ENCODE data around the gene TUFM. TPM values are rescaled to one million over a fixed set of nuclear protein-coding genes. Genes with fewer than 3 reads are reported as not detected.

The TUFM gene
- total RNA-seq, 1 experiment from 2014 or later = 207 TPM

- H4K5ac ChIP-seq (ENCODE audit: insufficient read length, low read depth, low read length) = no peak overlapping the region
- H2BK120ac ChIP-seq (ENCODE audit: low read depth, low read length, poor library complexity, severe bottlenecking) = no peak overlapping the region
- no peak overlapping the region for H3K14ac ChIP-seq (ENCODE audit: insufficient read depth, low read length)
- no peak overlapping the region for H2BK5ac ChIP-seq (ENCODE audit: insufficient read length, low read length)
- Mint-ChIP-seq H3K4me3 (no peak overlapping the region), H3K9me3 (no peaks in the 10 kb centered on the region), H3K4me1 (no peaks in the 10 kb centered on the region), H3K36me3 (ENCODE audit: insufficient read depth in 1 of 3, low read depth in 3 of 3) (peaks cover 35 to 81% (median 68%) of the 10 kb centered on the region in 3 experiments; a peak in 6 of 7 replicates), H3K27ac (peak overlapping the region in 2 of 3 experiments; percentile 59 to 70; a peak in 3 of 7 replicates), H3K27me3 (ENCODE audit: low read depth) (no peaks in the 10 kb centered on the region; the same call in 1 of the 2 replicates)
- H3K9ac ChIP-seq (ENCODE audit: extremely low read depth, insufficient read length, low read length) = no peak overlapping the region
- no CpG with 5 or more reads among the region's 14 CpGs for WGBS (ENCODE audit: extremely low coverage, insufficient read length, low lambda C conversion rate)
- H2AFZ ChIP-seq (ENCODE audit: low read length) = no peak overlapping the region
- no peak overlapping the region for H3K23ac ChIP-seq (ENCODE audit: insufficient read length, low read depth, low read length)
- no peak for TF ChIP-seq CTCF (conservative IDR thresholded peaks at IDR 0.05)
- no peak overlapping the region for H2BK15ac ChIP-seq (ENCODE audit: low read depth, low read length)
- H2BK20ac ChIP-seq (ENCODE audit: low read depth, low read length, poor library complexity, severe bottlenecking) = no peak overlapping the region
- DNase-seq = no peak
- no peaks in the 10 kb centered on the region for H3K79me2 ChIP-seq (ENCODE audit: insufficient read depth, low read length)
- no peaks in the 10 kb centered on the region for H3K79me1 ChIP-seq (ENCODE audit: insufficient read depth, low read depth, low read length, poor library complexity, severe bottlenecking)
- H2BK12ac ChIP-seq (ENCODE audit: insufficient read length, low read depth, low read length) = no peak overlapping the region
- H3K4ac ChIP-seq (ENCODE audit: low read depth, low read length) = no peak overlapping the region
- no peak overlapping the region for H4K8ac ChIP-seq (replicated peaks; ENCODE audit: insufficient read length, low read depth, low read length)
- H3K4me1 ChIP-seq (ENCODE audit: insufficient read depth, low read length) = no peaks in the 10 kb centered on the region
- H4K91ac ChIP-seq (ENCODE audit: insufficient read length, low read depth, low read length) = no peak overlapping the region
- H3K4me2 ChIP-seq (ENCODE audit: insufficient read depth, insufficient read length, low read length) = no peak overlapping the region
- no peaks in the 10 kb centered on the region for H3K27me3 ChIP-seq (ENCODE audit: insufficient read depth, low read length)
- no peaks in the 10 kb centered on the region for H3K9me3 ChIP-seq (ENCODE audit: control insufficient read depth, low read depth, low read length)
- no peak overlapping the region for H3K27ac ChIP-seq (ENCODE audit: insufficient read length, low read depth, low read length)
- no peaks in the 10 kb centered on the region for H4K20me1 ChIP-seq (ENCODE audit: control insufficient read depth, insufficient read depth, insufficient read length)
- no peak overlapping the region for H3K56ac ChIP-seq (ENCODE audit: insufficient read length, low read depth, low read length)
- H3K18ac ChIP-seq (ENCODE audit: insufficient read length, low read depth, low read length) = no peak overlapping the region
- H3T11ph ChIP-seq (ENCODE audit: low read length) = no peak overlapping the region
- no peaks in the 10 kb centered on the region for H3K23me2 ChIP-seq (ENCODE audit: insufficient read length, low read depth, low read length, poor library complexity, severe bottlenecking)
- no peak overlapping the region for H2AK5ac ChIP-seq (ENCODE audit: insufficient read length, low read length)
These were observed 7.0 kb downstream of the TUFM start for GRCh38 chr16:28839004-28839639.
